GM12878 (cell line): ENCODE data around the gene RMP24.

Experiments
- CBFB ChIP-seq: IDR thresholded peaks from 2 replicates; pipeline ENCODE4 v1.6.1; 2016; ENCODE audit warnings: antibody characterized with exemption, low read depth
- EGR1 ChIP-seq, 2 experiments: IDR thresholded peaks; 1 replicate in 1 of 2; 2 replicates in 1 of 2; pipeline ENCODE4 v1.6.1; 2011 to 2012; ENCODE audit warnings: low read depth in 2 of 2, low read length in 2 of 2, borderline replicate concordance in 1 of 2, mild to moderate bottlenecking in 1 of 2, moderate library complexity in 1 of 2
- EP300 ChIP-seq, 2 experiments: fragments of 150-350 bp in 1 of 2; IDR thresholded peaks; 2 replicates each; pipeline ENCODE4 v1.6.1; 2011 to 2012; ENCODE audit warnings: low read depth in 2 of 2, low read length in 2 of 2, borderline replicate concordance in 1 of 2, improper control_type of control experiment in 1 of 2, inconsistent platforms in 1 of 2; ENCODE audit not compliant: control insufficient read depth in 1 of 2
- POLR2A ChIP-seq: IDR thresholded peaks from 2 replicates; pipeline ENCODE4 v1.6.1; 2011; ENCODE audit warnings: low read depth, mild to moderate bottlenecking, low read length
- RAD51 ChIP-seq: fragments of 450-650 bp; IDR thresholded peaks from 2 replicates; pipeline ENCODE4 v1.6.1; 2016; ENCODE audit warnings: moderate library complexity, mild to moderate bottlenecking, inconsistent platforms
- SMC3 ChIP-seq: IDR thresholded peaks from 2 replicates; pipeline ENCODE4 v1.6.1; 2011; ENCODE audit warnings: low read length, improper control_type of control experiment, borderline replicate concordance
- SPI1 ChIP-seq: IDR thresholded peaks from 2 replicates; pipeline ENCODE4 v1.6.1; 2011; ENCODE audit warnings: low read depth, mild to moderate bottlenecking, low read length, moderate library complexity, borderline replicate concordance; ENCODE audit not compliant: insufficient read depth
- TCF12 ChIP-seq: IDR thresholded peaks from 2 replicates; pipeline ENCODE4 v1.6.1; 2011; ENCODE audit warnings: low read depth, mild to moderate bottlenecking, low read length
- ZBTB33 ChIP-seq: fragments of 450-650 bp; IDR thresholded peaks from 2 replicates; pipeline ENCODE4 v1.6.1; 2017; ENCODE audit warnings: mild to moderate bottlenecking
- ZNF687 ChIP-seq: fragments of 450-650 bp; IDR thresholded peaks from 2 replicates; pipeline ENCODE4 v1.6.1; 2017; ENCODE audit warnings: mild to moderate bottlenecking, moderate library complexity
- TF ChIP-seq, protein P1 (sequence below), 3 experiments: IDR thresholded peaks in 2 of 3; conservative IDR thresholded peaks in 1 of 3; 2 replicates each; pipeline ENCODE4 v1.5.1; 2011; ENCODE audit warnings: low read depth in 3 of 3, low read length in 3 of 3, mild to moderate bottlenecking in 3 of 3, control low read depth in 2 of 3, moderate library complexity in 2 of 3, inconsistent platforms in 1 of 3, mixed read lengths in 1 of 3; ENCODE audit not compliant: control insufficient read depth in 2 of 3, insufficient read depth in 1 of 3; ENCODE audit errors: extremely low read depth in 1 of 3
- TF ChIP-seq, protein P2 (sequence below): fragments of 150-350 bp; IDR thresholded peaks from 2 replicates; pipeline ENCODE4 v1.6.1; 2014; ENCODE audit warnings: mild to moderate bottlenecking, low read depth, low read length
- TF ChIP-seq, protein P3 (sequence below): fragments of 450-650 bp; conservative IDR thresholded peaks from 2 replicates; pipeline ENCODE4 v1.6.1; 2017; ENCODE audit warnings: mild to moderate bottlenecking, moderate library complexity

DNA sequence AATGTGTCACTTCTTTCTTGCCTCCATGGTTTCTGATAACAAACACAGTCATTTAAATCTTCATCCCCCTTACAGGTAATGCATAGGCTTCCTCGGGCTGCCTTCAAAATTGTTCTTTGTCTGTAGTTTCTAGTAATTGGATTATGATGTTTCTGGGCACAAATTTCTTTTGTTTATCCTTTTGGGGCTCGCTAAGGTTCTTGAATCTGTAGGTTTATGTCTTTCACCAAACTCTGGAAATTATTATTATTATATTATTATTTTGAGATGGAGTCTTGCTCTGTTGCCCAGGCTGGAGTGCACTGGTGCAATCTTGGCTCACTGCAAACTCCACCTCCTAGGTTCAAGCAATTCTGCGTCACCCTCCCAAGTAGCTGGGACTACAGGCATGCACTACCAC, 16.3 kb upstream of the RMP24 start:
- TF ChIP-seq RAD51 (no peak), POLR2A (no peak), ZNF687 (no peak), TCF12 (no peak), CBFB (no peak), SPI1 (no peak), ZBTB33 (no peak), SMC3 (no peak), EP300 (IDR thresholded peaks at IDR 0.05; ENCODE audit: borderline replicate concordance in 1 of 2, control insufficient read depth in 1 of 2, low read depth in 2 of 2, low read length in 2 of 2) (no peak), EGR1 (IDR thresholded peaks at IDR 0.05; ENCODE audit: borderline replicate concordance in 1 of 2, low read depth in 2 of 2, low read length in 2 of 2) (no peak)
- TF ChIP-seq, protein P1, sequence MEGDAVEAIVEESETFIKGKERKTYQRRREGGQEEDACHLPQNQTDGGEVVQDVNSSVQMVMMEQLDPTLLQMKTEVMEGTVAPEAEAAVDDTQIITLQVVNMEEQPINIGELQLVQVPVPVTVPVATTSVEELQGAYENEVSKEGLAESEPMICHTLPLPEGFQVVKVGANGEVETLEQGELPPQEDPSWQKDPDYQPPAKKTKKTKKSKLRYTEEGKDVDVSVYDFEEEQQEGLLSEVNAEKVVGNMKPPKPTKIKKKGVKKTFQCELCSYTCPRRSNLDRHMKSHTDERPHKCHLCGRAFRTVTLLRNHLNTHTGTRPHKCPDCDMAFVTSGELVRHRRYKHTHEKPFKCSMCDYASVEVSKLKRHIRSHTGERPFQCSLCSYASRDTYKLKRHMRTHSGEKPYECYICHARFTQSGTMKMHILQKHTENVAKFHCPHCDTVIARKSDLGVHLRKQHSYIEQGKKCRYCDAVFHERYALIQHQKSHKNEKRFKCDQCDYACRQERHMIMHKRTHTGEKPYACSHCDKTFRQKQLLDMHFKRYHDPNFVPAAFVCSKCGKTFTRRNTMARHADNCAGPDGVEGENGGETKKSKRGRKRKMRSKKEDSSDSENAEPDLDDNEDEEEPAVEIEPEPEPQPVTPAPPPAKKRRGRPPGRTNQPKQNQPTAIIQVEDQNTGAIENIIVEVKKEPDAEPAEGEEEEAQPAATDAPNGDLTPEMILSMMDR (IDR thresholded peaks at IDR 0.05 in 2 of 3, conservative IDR thresholded peaks at IDR 0.05 in 1 of 3; ENCODE audit: control insufficient read depth in 2 of 3, extremely low read depth in 1 of 3, insufficient read depth in 1 of 3, low read depth in 3 of 3, low read length in 3 of 3) = no peak
- TF ChIP-seq, protein P2, sequence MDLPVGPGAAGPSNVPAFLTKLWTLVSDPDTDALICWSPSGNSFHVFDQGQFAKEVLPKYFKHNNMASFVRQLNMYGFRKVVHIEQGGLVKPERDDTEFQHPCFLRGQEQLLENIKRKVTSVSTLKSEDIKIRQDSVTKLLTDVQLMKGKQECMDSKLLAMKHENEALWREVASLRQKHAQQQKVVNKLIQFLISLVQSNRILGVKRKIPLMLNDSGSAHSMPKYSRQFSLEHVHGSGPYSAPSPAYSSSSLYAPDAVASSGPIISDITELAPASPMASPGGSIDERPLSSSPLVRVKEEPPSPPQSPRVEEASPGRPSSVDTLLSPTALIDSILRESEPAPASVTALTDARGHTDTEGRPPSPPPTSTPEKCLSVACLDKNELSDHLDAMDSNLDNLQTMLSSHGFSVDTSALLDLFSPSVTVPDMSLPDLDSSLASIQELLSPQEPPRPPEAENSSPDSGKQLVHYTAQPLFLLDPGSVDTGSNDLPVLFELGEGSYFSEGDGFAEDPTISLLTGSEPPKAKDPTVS = no peak
- TF ChIP-seq, protein P3, sequence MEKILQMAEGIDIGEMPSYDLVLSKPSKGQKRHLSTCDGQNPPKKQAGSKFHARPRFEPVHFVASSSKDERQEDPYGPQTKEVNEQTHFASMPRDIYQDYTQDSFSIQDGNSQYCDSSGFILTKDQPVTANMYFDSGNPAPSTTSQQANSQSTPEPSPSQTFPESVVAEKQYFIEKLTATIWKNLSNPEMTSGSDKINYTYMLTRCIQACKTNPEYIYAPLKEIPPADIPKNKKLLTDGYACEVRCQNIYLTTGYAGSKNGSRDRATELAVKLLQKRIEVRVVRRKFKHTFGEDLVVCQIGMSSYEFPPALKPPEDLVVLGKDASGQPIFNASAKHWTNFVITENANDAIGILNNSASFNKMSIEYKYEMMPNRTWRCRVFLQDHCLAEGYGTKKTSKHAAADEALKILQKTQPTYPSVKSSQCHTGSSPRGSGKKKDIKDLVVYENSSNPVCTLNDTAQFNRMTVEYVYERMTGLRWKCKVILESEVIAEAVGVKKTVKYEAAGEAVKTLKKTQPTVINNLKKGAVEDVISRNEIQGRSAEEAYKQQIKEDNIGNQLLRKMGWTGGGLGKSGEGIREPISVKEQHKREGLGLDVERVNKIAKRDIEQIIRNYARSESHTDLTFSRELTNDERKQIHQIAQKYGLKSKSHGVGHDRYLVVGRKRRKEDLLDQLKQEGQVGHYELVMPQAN = no peak
